ENCODE data around the gene COG6.
A peak's percentile ranks its signal among the peaks of the same experiment; 100 is the strongest.

COG6 gene

GRCh38 chr13:39663958-39664357, 8.5 kb downstream of the COG6 start:
- no peak overlapping the region for H3K4me3 Mint-ChIP-seq
- no peaks in the 10 kb centered on the region for H3K27me3 Mint-ChIP-seq
- no peak overlapping the region for H3K27ac Mint-ChIP-seq
- H3K36me3 Mint-ChIP-seq = peaks cover 14% of the 10 kb centered on the region
- H3K9me3 Mint-ChIP-seq = no peaks in the 10 kb centered on the region
- H3K4me1 Mint-ChIP-seq = peaks cover 10% of the 10 kb centered on the region

GRCh38 chr13:39665763-39666162, 10.3 kb downstream of the COG6 start:
- H3K4me3 Mint-ChIP-seq = no peak overlapping the region
- no peaks in the 10 kb centered on the region for H3K27me3 Mint-ChIP-seq
- peaks cover 14% of the 10 kb centered on the region for H3K36me3 Mint-ChIP-seq
- peaks cover 5% of the 10 kb centered on the region for H3K4me1 Mint-ChIP-seq
- no peak overlapping the region for H3K27ac Mint-ChIP-seq
- no peaks in the 10 kb centered on the region for H3K9me3 Mint-ChIP-seq

GRCh38 chr13:39670445-39670844, 15.0 kb downstream of the COG6 start:
- H3K27ac Mint-ChIP-seq = no peak overlapping the region
- no peak overlapping the region for H3K4me3 Mint-ChIP-seq
- H3K4me1 Mint-ChIP-seq = peaks cover 13% of the 10 kb centered on the region
- H3K27me3 Mint-ChIP-seq = no peaks in the 10 kb centered on the region
- peaks cover 9% of the 10 kb centered on the region for H3K36me3 Mint-ChIP-seq
- H3K9me3 Mint-ChIP-seq = no peaks in the 10 kb centered on the region

GRCh38 chr13:39672378-39673132, 17.1 kb downstream of the COG6 start:
- no peak overlapping the region for H3K27ac Mint-ChIP-seq
- H3K27me3 Mint-ChIP-seq = no peaks in the 10 kb centered on the region
- H3K9me3 Mint-ChIP-seq = no peaks in the 10 kb centered on the region
- H3K36me3 Mint-ChIP-seq = peaks cover 7% of the 10 kb centered on the region
- H3K4me3 Mint-ChIP-seq = no peak overlapping the region
- peaks cover 13% of the 10 kb centered on the region for H3K4me1 Mint-ChIP-seq

GRCh38 chr13:39675904-39676303, 20.4 kb downstream of the COG6 start:
- Mint-ChIP-seq H3K4me1 (peaks cover 13% of the 10 kb centered on the region), H3K9me3 (no peaks in the 10 kb centered on the region), H3K36me3 (peaks cover 14% of the 10 kb centered on the region), H3K4me3 (no peak overlapping the region), H3K27me3 (no peaks in the 10 kb centered on the region), H3K27ac (no peak overlapping the region)

- H3K9me3 Mint-ChIP-seq = no peaks in the 10 kb centered on the region
- H3K36me3 Mint-ChIP-seq = peaks cover 16% of the 10 kb centered on the region
- H3K4me3 Mint-ChIP-seq = no peak overlapping the region
- H3K27ac Mint-ChIP-seq = no peak overlapping the region
- H3K4me1 Mint-ChIP-seq = peaks cover 11% of the 10 kb centered on the region
- H3K27me3 Mint-ChIP-seq = no peaks in the 10 kb centered on the region
These were observed 20.9 kb downstream of the COG6 start for GRCh38 chr13:39676315-39676876.

GRCh38 chr13:39682310-39682709, 26.8 kb downstream of the COG6 start:
- Mint-ChIP-seq H3K36me3 (peaks cover 12% of the 10 kb centered on the region), H3K27me3 (no peaks in the 10 kb centered on the region), H3K27ac (no peak overlapping the region), H3K4me1 (peaks cover 7% of the 10 kb centered on the region), H3K4me3 (no peak overlapping the region), H3K9me3 (no peaks in the 10 kb centered on the region)

- Mint-ChIP-seq H3K27me3 (no peaks in the 10 kb centered on the region), H3K4me1 (peaks cover 7% of the 10 kb centered on the region), H3K4me3 (no peak overlapping the region), H3K36me3 (peaks cover 10% of the 10 kb centered on the region), H3K9me3 (no peaks in the 10 kb centered on the region), H3K27ac (peak overlapping the region; percentile 18)
These were observed 27.3 kb downstream of the COG6 start for GRCh38 chr13:39682788-39683187.

- Mint-ChIP-seq H3K36me3 (peaks cover 14% of the 10 kb centered on the region), H3K4me3 (no peak overlapping the region), H3K27ac (no peak overlapping the region), H3K27me3 (no peaks in the 10 kb centered on the region), H3K9me3 (no peaks in the 10 kb centered on the region), H3K4me1 (peaks cover 20% of the 10 kb centered on the region)
These were observed 29.2 kb downstream of the COG6 start for GRCh38 chr13:39684531-39685137.

GRCh38 chr13:39685652-39686051, 30.2 kb downstream of the COG6 start:
- Mint-ChIP-seq H3K4me3 (no peak overlapping the region), H3K4me1 (peaks cover 20% of the 10 kb centered on the region), H3K27me3 (no peaks in the 10 kb centered on the region), H3K27ac (no peak overlapping the region), H3K36me3 (peaks cover 12% of the 10 kb centered on the region), H3K9me3 (no peaks in the 10 kb centered on the region)

- Mint-ChIP-seq H3K27ac (peak overlapping the region; percentile 53), H3K4me3 (no peak overlapping the region), H3K27me3 (no peaks in the 10 kb centered on the region), H3K36me3 (peaks cover 10% of the 10 kb centered on the region), H3K4me1 (peaks cover 13% of the 10 kb centered on the region), H3K9me3 (no peaks in the 10 kb centered on the region)
These were observed 32.8 kb downstream of the COG6 start for GRCh38 chr13:39688278-39688677.

- H3K4me3 Mint-ChIP-seq = no peak overlapping the region
- H3K9me3 Mint-ChIP-seq = no peaks in the 10 kb centered on the region
These were observed 33.4 kb downstream of the COG6 start for GRCh38 chr13:39688699-39689405.

GRCh38 chr13:39692660-39693438, 37.4 kb downstream of the COG6 start:
- Mint-ChIP-seq H3K27me3 (no peaks in the 10 kb centered on the region), H3K27ac (peak overlapping the region; percentile 15), H3K4me3 (no peak overlapping the region), H3K4me1 (peaks cover 12% of the 10 kb centered on the region), H3K36me3 (peaks cover 14% of the 10 kb centered on the region), H3K9me3 (no peaks in the 10 kb centered on the region)

More at GRCh38 chr13:39688699-39689405, 33.4 kb downstream of the COG6 start:
- Mint-ChIP-seq H3K27me3 (no peaks in the 10 kb centered on the region), H3K4me1 (peaks cover 13% of the 10 kb centered on the region), H3K27ac (peak overlapping the region; percentile 42), H3K36me3 (peaks cover 13% of the 10 kb centered on the region)

GRCh38 chr13:39699274-39699673, 43.8 kb downstream of the COG6 start:
- Mint-ChIP-seq H3K4me3 (no peak overlapping the region), H3K27me3 (no peaks in the 10 kb centered on the region), H3K27ac (no peak overlapping the region), H3K36me3 (peaks cover 16% of the 10 kb centered on the region), H3K4me1 (peaks cover 16% of the 10 kb centered on the region), H3K9me3 (no peaks in the 10 kb centered on the region)

GRCh38 chr13:39712626-39713025, 57.2 kb downstream of the COG6 start:
- Mint-ChIP-seq H3K9me3 (no peaks in the 10 kb centered on the region), H3K27ac (no peak overlapping the region), H3K4me1 (no peaks in the 10 kb centered on the region), H3K27me3 (no peaks in the 10 kb centered on the region), H3K36me3 (peaks cover 38% of the 10 kb centered on the region), H3K4me3 (no peak overlapping the region)

All from activated naive CD4-positive, alpha-beta T cell treated with anti-CD3 and anti-CD28 coated beads, Interleukin-2, amount 50 U/mL, for 24 hours (primary cell).